Esophagus muscularis mucosa (tissue), 3 donors: ENCODE measurements around the gene SMCO2.

Source experiments
- CTCF ChIP-seq, 3 experiments: fragments of 200-600 bp in 2 of 3; fragments of 450-650 bp in 1 of 3; sonication (generic) in 2 of 3; IDR thresholded peaks; one replicate each; pipeline ENCODE4 v1.5.1; 2017 to 2019; ENCODE audit warnings: antibody characterized with exemption in 3 of 3, mild to moderate bottlenecking in 2 of 3, moderate library complexity in 1 of 3
- POLR2A ChIP-seq: fragments of 450-650 bp; IDR thresholded peaks from one replicate; pipeline ENCODE4 v1.6.1; 2017; ENCODE audit warnings: antibody characterized with exemption, moderate library complexity, mild to moderate bottlenecking, low read depth
- POLR2AphosphoS5 ChIP-seq, 2 donors: sonication (generic); formaldehyde crosslinking; IDR thresholded peaks; one replicate each; pipeline ENCODE4 v1.6.1; 2017; ENCODE audit warnings: antibody characterized with exemption in 2 of 2

DNA sequence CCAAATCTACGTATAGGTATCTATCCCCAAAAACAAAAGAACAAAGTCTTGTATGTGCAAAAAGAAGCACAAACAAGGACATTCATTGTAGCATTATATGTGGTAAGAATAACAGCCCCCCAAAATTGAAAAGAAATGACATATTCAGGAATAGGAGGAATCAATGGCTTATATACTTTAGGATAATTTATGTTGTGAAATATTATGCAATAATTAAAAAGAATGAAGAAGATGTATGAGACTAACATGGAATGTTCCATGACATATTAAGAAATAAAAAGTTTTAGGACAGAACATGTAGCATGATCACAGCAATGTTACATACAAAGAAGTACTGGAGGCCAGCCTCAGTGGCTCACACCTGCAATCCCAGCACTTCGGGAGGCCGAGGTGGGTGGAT lies 9.1 kb downstream of the SMCO2 start:
- TF ChIP-seq CTCF (IDR thresholded peaks at IDR 0.05) (no peak), POLR2AphosphoS5 (IDR thresholded peaks at IDR 0.05) (no peak), POLR2A (no peak)
